Mesendoderm (in vitro differentiated cells): Measurements from ENCODE around the gene ZDHHC20.

Experiments used
- DNase-seq: peaks from one replicate; pipeline ENCODE4 v3.0.0; 2013
- H2AK5ac ChIP-seq: 2 replicates; pipeline ENCODE4 v1.6.1; 2013; ENCODE audit warnings: low read length, inconsistent platforms
- H2BK120ac ChIP-seq: 2 replicates; pipeline ENCODE4 v1.6.1; 2013; ENCODE audit warnings: low read depth, mild to moderate bottlenecking, low read length, moderate library complexity, mixed read lengths
- H2BK15ac ChIP-seq: replicated peaks from 2 replicates; pipeline ENCODE4 v1.6.1; 2013; ENCODE audit warnings: low read depth, mild to moderate bottlenecking, moderate library complexity
- H2BK5ac ChIP-seq: 2 replicates; pipeline ENCODE4 v1.6.1; 2013; ENCODE audit warnings: low read length, inconsistent platforms
- H3K18ac ChIP-seq: 2 replicates; pipeline ENCODE4 v1.6.1; 2013; ENCODE audit warnings: mild to moderate bottlenecking, low read length, mixed read lengths
- H3K23ac ChIP-seq: one replicate; pipeline ENCODE4 v1.6.1; 2013; ENCODE audit warnings: low read length
- H3K27ac ChIP-seq: 2 replicates; pipeline ENCODE4 v1.5.1; 2013; ENCODE audit warnings: low read depth, mild to moderate bottlenecking, inconsistent platforms, low read length, moderate library complexity
- H3K27me3 ChIP-seq: 2 replicates; pipeline ENCODE4 v1.6.1; 2013; ENCODE audit warnings: low read length, control low read depth, mild to moderate bottlenecking, inconsistent platforms; ENCODE audit not compliant: insufficient read depth, poor library complexity
- H3K36me3 ChIP-seq: 2 replicates; pipeline ENCODE4 v1.6.1; 2013; ENCODE audit warnings: low read length, inconsistent platforms; ENCODE audit not compliant: control insufficient read depth, insufficient read depth
- H3K4ac ChIP-seq: one replicate; pipeline ENCODE4 v1.6.1; 2013; ENCODE audit warnings: low read depth, mild to moderate bottlenecking, low read length, moderate library complexity
- H3K4me1 ChIP-seq: 2 replicates; pipeline ENCODE4 v1.6.1; 2013; ENCODE audit warnings: low read depth, low read length, inconsistent platforms; ENCODE audit not compliant: control insufficient read depth
- H3K4me2 ChIP-seq: 2 replicates; pipeline ENCODE4 v1.6.1; 2013; ENCODE audit warnings: low read length
- H3K4me3 ChIP-seq: 2 replicates; pipeline ENCODE4 v1.5.1; 2013; ENCODE audit warnings: mild to moderate bottlenecking, low read length
- H3K56ac ChIP-seq: one replicate; pipeline ENCODE4 v1.6.1; 2013; ENCODE audit warnings: low read length
- H3K79me1 ChIP-seq: 2 replicates; pipeline ENCODE4 v1.6.1; 2013; ENCODE audit warnings: low read length, inconsistent platforms
- H3K79me2 ChIP-seq: 2 replicates; pipeline ENCODE4 v1.6.1; 2013; ENCODE audit warnings: mild to moderate bottlenecking, low read length; ENCODE audit not compliant: control insufficient read depth, insufficient read depth
- H3K9ac ChIP-seq: 2 replicates; pipeline ENCODE4 v1.6.1; 2013; ENCODE audit warnings: low read length, inconsistent platforms
- H4K5ac ChIP-seq: one replicate; pipeline ENCODE4 v1.6.1; 2013; ENCODE audit warnings: low read length
- H4K8ac ChIP-seq: one replicate; pipeline ENCODE4 v1.6.1; 2013; ENCODE audit warnings: low read depth, mild to moderate bottlenecking, control low read depth, low read length, moderate library complexity
- WGBS: extraction: QIAGEN DNeasy Blood & Tissue Kit; methylation state at CpG from one replicate; pipeline ENCODE4 v1.1.7; 2013; ENCODE audit warnings: low lambda C conversion rate, missing lambda C conversion rate; ENCODE audit not compliant: insufficient coverage; ENCODE audit errors: extremely low coverage; 5-methylcytosine and 5-hydroxymethylcytosine counted together

The ZDHHC20 gene

DNA sequence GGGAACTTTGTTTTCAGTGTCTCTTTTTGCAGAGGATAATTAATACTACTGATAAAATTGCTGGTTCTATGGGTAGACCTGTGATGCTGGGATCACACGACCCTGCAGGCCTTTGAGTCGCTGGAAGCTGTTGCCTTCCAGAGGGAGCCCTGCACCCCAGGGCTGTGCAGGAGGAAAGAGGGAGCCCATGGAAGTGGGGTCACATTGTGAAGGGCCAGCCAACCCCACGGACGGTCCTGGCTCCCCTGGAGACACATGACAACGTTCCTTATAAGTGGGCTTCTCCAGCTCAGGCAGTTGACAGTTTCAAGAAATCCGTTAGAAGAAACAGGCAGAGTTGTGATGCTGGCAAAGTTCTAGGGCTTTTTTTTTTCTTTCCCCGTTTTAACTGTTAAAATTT lies 98.0 kb downstream of the ZDHHC20 start:
- Histone ChIP-seq H3K79me1 (no peaks in the 10 kb centered on the region), H3K79me2 (no peaks in the 10 kb centered on the region), H4K5ac (no peak overlapping the region), H2BK5ac (no peak overlapping the region), H3K56ac (no peak overlapping the region), H3K18ac (no peak overlapping the region), H3K4ac (no peak overlapping the region), H3K27ac (no peak overlapping the region), H3K4me1 (peaks cover 2% of the 10 kb centered on the region), H3K4me3 (no peak overlapping the region), H3K27me3 (no peaks in the 10 kb centered on the region), H2BK15ac (no peak overlapping the region), H3K9ac (no peak overlapping the region), H4K8ac (no peak overlapping the region), H2AK5ac (no peak overlapping the region), H3K23ac (no peak overlapping the region), H2BK120ac (no peak overlapping the region), H3K4me2 (no peak overlapping the region), H3K36me3 (no peaks in the 10 kb centered on the region)
- WGBS, result no CpG with 5 or more reads among the region's 7 CpGs
- DNase-seq, result no peak

DNA sequence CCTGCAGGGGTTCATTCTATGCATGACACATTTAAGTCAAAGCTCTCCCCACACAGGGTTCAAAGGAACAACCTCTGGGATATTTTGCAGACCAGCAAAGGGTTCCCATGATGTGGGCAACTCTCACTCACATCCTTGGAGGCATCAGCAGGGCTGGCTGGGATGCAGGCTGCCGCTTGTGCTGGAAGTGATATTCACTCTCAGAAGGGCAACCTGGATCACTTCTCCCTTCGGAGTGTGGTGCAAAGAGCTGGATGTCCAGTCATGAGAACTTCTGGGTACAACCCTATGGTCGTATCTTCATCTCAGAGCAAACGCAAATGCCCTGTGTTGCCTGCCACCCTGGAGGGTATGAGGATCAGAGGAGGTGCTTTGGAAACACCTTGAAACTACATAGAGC lies 98.6 kb downstream of the ZDHHC20 start:
- Histone ChIP-seq H3K18ac (no peak overlapping the region), H2BK15ac (no peak overlapping the region), H3K9ac (no peak overlapping the region), H3K27ac (no peak overlapping the region), H3K79me2 (no peaks in the 10 kb centered on the region), H3K4me1 (no peaks in the 10 kb centered on the region), H3K23ac (no peak overlapping the region), H3K4me3 (no peak overlapping the region), H3K36me3 (no peaks in the 10 kb centered on the region), H2BK120ac (no peak overlapping the region), H2BK5ac (no peak overlapping the region), H3K79me1 (no peaks in the 10 kb centered on the region), H4K8ac (no peak overlapping the region), H4K5ac (no peak overlapping the region), H3K4me2 (no peak overlapping the region), H3K27me3 (no peaks in the 10 kb centered on the region), H3K4ac (no peak overlapping the region), H2AK5ac (no peak overlapping the region), H3K56ac (no peak overlapping the region)
- DNase-seq, result no peak
- no CpG with 5 or more reads among the region's 4 CpGs for WGBS

DNA sequence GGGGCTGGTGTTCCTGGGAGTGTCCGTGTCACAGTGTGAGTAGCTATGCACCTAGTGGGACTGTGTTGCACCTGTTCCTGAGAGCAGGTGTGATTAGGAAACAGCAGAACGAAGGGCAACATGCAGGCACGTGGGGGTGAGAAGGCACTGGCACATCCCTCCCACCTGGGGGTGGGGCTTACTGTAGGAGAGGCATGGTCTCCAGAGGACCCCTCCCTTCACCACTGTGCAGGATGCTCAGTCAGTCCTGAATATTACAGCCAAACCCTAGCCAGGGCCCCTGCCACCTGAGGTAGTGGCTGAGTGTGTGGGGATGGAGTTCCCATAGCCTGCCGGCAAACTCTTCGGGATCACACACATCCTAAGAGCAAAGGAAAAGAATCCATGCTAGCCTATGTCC lies 99.2 kb downstream of the ZDHHC20 start:
- Histone ChIP-seq H3K56ac (no peak overlapping the region), H3K4me1 (no peaks in the 10 kb centered on the region), H3K79me2 (no peaks in the 10 kb centered on the region), H3K36me3 (no peaks in the 10 kb centered on the region), H3K4me3 (no peak overlapping the region), H2BK120ac (no peak overlapping the region), H3K9ac (no peak overlapping the region), H3K18ac (no peak overlapping the region), H4K5ac (no peak overlapping the region), H3K4me2 (no peak overlapping the region), H2AK5ac (no peak overlapping the region), H3K27me3 (no peaks in the 10 kb centered on the region), H3K4ac (no peak overlapping the region), H2BK5ac (no peak overlapping the region), H3K79me1 (no peaks in the 10 kb centered on the region), H2BK15ac (no peak overlapping the region), H4K8ac (no peak overlapping the region), H3K23ac (no peak overlapping the region), H3K27ac (no peak overlapping the region)
- no peak for DNase-seq
- WGBS, result no CpG with 5 or more reads among the region's 5 CpGs

GRCh38 chr13:21355304-21355703 lies 103.8 kb downstream of the ZDHHC20 start:
- H4K5ac ChIP-seq, result no peak overlapping the region
- no peak overlapping the region for H3K18ac ChIP-seq
- no peak for DNase-seq
- H2AK5ac ChIP-seq, result no peak overlapping the region
- no peak overlapping the region for H2BK120ac ChIP-seq
- no CpG with 5 or more reads among the region's 3 CpGs for WGBS
- no peaks in the 10 kb centered on the region for H3K27me3 ChIP-seq
- H4K8ac ChIP-seq, result no peak overlapping the region
- no peak overlapping the region for H3K27ac ChIP-seq
- H3K36me3 ChIP-seq, result no peaks in the 10 kb centered on the region
- no peak overlapping the region for H3K23ac ChIP-seq
- H3K4me2 ChIP-seq, result no peak overlapping the region
- peak overlapping the region; percentile 5 for H3K56ac ChIP-seq
- no peaks in the 10 kb centered on the region for H3K79me1 ChIP-seq
- H3K4me1 ChIP-seq, result no peaks in the 10 kb centered on the region
- no peak overlapping the region for H2BK15ac ChIP-seq
- H3K4me3 ChIP-seq, result no peak overlapping the region
- no peak overlapping the region for H3K9ac ChIP-seq
- H3K4ac ChIP-seq, result no peak overlapping the region
- H3K79me2 ChIP-seq, result no peaks in the 10 kb centered on the region
- no peak overlapping the region for H2BK5ac ChIP-seq

DNA sequence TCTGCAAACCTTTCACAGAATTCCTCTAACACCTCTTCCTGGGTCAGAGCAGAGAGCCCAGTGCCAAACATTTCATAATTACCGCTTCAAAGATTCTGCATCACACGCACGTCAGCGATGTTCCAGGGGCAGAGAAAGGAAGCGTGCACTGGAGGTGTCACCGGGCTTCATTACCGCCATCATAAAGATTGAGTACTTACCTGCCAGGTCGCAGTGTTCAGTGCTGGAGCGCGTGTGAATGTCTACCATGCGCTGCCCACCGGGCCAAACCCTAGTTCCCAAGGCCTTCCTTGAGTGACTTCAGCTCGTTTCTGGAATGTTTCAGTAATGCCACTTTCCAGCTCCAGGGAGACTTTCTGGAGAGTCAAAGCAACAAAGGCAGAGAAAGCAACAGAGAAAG lies 104.4 kb downstream of the ZDHHC20 start:
- H3K79me2 ChIP-seq, result no peaks in the 10 kb centered on the region
- WGBS, result no CpG with 5 or more reads among the region's 13 CpGs
- H3K36me3 ChIP-seq, result no peaks in the 10 kb centered on the region
- H3K56ac ChIP-seq, result no peak overlapping the region
- H2AK5ac ChIP-seq, result no peak overlapping the region
- H3K9ac ChIP-seq, result no peak overlapping the region
- H3K79me1 ChIP-seq, result no peaks in the 10 kb centered on the region
- H2BK15ac ChIP-seq, result no peak overlapping the region
- no peak overlapping the region for H3K23ac ChIP-seq
- H3K27ac ChIP-seq, result no peak overlapping the region
- no peak overlapping the region for H3K18ac ChIP-seq
- no peak overlapping the region for H2BK5ac ChIP-seq
- no peak overlapping the region for H3K4me2 ChIP-seq
- H2BK120ac ChIP-seq, result no peak overlapping the region
- no peak overlapping the region for H4K5ac ChIP-seq
- no peak overlapping the region for H3K4ac ChIP-seq
- DNase-seq, result no peak
- no peaks in the 10 kb centered on the region for H3K27me3 ChIP-seq
- no peak overlapping the region for H3K4me3 ChIP-seq
- H3K4me1 ChIP-seq, result no peaks in the 10 kb centered on the region
- H4K8ac ChIP-seq, result no peak overlapping the region

DNA sequence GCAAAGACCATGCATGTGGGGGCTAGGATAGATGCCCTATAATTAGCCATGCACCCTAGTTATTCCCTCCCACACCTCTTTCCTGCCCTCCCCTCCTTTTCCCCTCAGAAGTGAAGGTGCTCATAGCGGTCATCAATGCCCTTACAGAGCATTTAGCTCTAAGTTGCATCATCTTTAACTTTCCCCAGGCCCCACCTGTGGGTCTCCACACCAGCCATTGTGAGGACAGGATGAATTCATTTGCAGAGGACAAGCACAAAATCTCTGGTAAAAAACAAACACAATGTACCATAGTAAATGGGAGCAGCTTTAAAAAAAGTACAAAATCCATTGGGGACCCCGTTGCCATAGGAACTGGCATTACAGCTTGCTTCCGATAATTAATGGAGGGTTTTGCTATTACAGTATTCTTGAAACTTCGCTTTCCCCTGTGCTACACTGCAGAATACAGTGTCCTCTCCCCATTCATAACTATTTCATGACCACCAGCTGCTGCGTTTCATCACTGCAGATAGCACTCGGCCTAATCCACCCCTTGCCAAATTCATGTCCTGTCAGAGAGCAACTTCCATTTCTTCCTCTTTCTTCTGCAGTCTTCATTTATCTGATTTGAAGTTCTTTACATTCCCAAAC lies 110.5 kb downstream of the ZDHHC20 start:
- H3K27me3 ChIP-seq, result no peaks in the 10 kb centered on the region
- H2AK5ac ChIP-seq, result no peak overlapping the region
- H3K23ac ChIP-seq, result no peak overlapping the region
- H3K4me1 ChIP-seq, result no peaks in the 10 kb centered on the region
- H2BK5ac ChIP-seq, result no peak overlapping the region
- no peak overlapping the region for H3K4me3 ChIP-seq
- H4K8ac ChIP-seq, result no peak overlapping the region
- H2BK120ac ChIP-seq, result no peak overlapping the region
- H3K79me1 ChIP-seq, result no peaks in the 10 kb centered on the region
- H3K4me2 ChIP-seq, result no peak overlapping the region
- H3K18ac ChIP-seq, result no peak overlapping the region
- H4K5ac ChIP-seq, result no peak overlapping the region
- H3K9ac ChIP-seq, result no peak overlapping the region
- no peak overlapping the region for H3K56ac ChIP-seq
- no peak overlapping the region for H3K4ac ChIP-seq
- DNase-seq, result no peak
- no CpG with 5 or more reads among the region's 6 CpGs for WGBS
- H3K36me3 ChIP-seq, result no peaks in the 10 kb centered on the region
- H3K27ac ChIP-seq, result no peak overlapping the region
- H3K79me2 ChIP-seq, result no peaks in the 10 kb centered on the region
- no peak overlapping the region for H2BK15ac ChIP-seq
